ENCODE data around the gene ABCA10. TPM values are rescaled to one million over a fixed set of nuclear protein-coding genes. Genes with fewer than 3 reads are reported as not detected.

ABCA10 gene
- total RNA-seq, 4 donors from 2014 or later, result 2.6 to 39.3 (median 5.2) TPM

DNA sequence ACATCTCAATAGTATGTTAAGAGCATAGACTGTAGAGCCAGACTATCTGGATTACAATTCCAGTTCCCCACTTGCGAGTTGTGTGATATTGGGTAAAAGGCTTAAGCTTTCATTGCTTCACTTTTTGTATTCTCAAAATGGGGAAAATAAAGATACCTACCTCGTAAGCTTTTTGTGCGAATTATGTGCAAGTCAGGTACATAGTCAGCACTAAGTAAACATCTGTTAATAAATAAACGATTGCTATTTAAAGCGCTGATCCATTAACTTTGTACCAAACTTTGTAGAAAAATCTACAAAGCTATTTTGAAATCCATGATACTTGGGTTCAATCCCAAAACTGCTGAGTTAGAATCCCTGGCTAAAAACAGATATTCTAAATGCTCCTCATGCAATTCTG is 106.6 kb downstream of the ABCA10 start:
- peaks cover 0 to 50% of the 10 kb centered on the region in 2 donors for H3K36me3 ChIP-seq
- no peak for DNase-seq
- H3K4me3 ChIP-seq, result no peak overlapping the region
- no peak for ATAC-seq
- no peaks in the 10 kb centered on the region for H3K27me3 ChIP-seq
- no peak overlapping the region for H3K27ac ChIP-seq
- intact Hi-C loops (cut with DNase I; ENCODE audit: low total_unique reads), result no loop called here
- peaks cover 15 to 22% of the 10 kb centered on the region in 2 donors for H3K4me1 ChIP-seq
- H3K9me3 ChIP-seq, result no peaks in the 10 kb centered on the region
- no peak for TF ChIP-seq POLR2A (IDR thresholded peaks at IDR 0.05)
- TF ChIP-seq, protein P1, sequence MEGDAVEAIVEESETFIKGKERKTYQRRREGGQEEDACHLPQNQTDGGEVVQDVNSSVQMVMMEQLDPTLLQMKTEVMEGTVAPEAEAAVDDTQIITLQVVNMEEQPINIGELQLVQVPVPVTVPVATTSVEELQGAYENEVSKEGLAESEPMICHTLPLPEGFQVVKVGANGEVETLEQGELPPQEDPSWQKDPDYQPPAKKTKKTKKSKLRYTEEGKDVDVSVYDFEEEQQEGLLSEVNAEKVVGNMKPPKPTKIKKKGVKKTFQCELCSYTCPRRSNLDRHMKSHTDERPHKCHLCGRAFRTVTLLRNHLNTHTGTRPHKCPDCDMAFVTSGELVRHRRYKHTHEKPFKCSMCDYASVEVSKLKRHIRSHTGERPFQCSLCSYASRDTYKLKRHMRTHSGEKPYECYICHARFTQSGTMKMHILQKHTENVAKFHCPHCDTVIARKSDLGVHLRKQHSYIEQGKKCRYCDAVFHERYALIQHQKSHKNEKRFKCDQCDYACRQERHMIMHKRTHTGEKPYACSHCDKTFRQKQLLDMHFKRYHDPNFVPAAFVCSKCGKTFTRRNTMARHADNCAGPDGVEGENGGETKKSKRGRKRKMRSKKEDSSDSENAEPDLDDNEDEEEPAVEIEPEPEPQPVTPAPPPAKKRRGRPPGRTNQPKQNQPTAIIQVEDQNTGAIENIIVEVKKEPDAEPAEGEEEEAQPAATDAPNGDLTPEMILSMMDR (IDR thresholded peaks at IDR 0.05 in 4 of 5, conservative IDR thresholded peaks at IDR 0.05 in 1 of 5), result no peak
- in situ Hi-C loops (cut with MboI; ENCODE audit: low sequenced_read_pairs in 4 of 4), result no loop called here

- H3K27ac ChIP-seq, result peak overlapping the region in 2 of 4 donors; percentile 22 to 27
- intact Hi-C loops (cut with DNase I; ENCODE audit: low total_unique reads) (no loop called here), in situ Hi-C loops (cut with MboI; ENCODE audit: low sequenced_read_pairs in 4 of 4) (no loop called here)
- H3K4me3 ChIP-seq, result no peak overlapping the region
- no peaks in the 10 kb centered on the region for H3K9me3 ChIP-seq
- DNase-seq (no peak), ATAC-seq (no peak)
- H3K27me3 ChIP-seq, result no peaks in the 10 kb centered on the region
- no peak for TF ChIP-seq POLR2A (IDR thresholded peaks at IDR 0.05)
- TF ChIP-seq, protein P1 (IDR thresholded peaks at IDR 0.05 in 4 of 5, conservative IDR thresholded peaks at IDR 0.05 in 1 of 5), result no peak
- peaks cover 0 to 37% of the 10 kb centered on the region in 2 donors for H3K36me3 ChIP-seq
- peaks cover 25 to 46% of the 10 kb centered on the region in 2 donors for H3K4me1 ChIP-seq
Observed at GRCh38 chr17:69117855-69118784, 110.5 kb downstream of the ABCA10 start.

GRCh38 chr17:69111794-69112193 is 116.8 kb downstream of the ABCA10 start:
- Histone ChIP-seq H3K27ac (no peak overlapping the region), H3K4me1 (peaks cover 10 to 24% of the 10 kb centered on the region in 2 donors), H3K4me3 (no peak overlapping the region), H3K9me3 (no peaks in the 10 kb centered on the region), H3K36me3 (peaks cover 0 to 42% of the 10 kb centered on the region in 2 donors), H3K27me3 (no peaks in the 10 kb centered on the region)
- in situ Hi-C loops (cut with MboI; ENCODE audit: low sequenced_read_pairs in 4 of 4) (no loop called here), intact Hi-C loops (cut with DNase I; ENCODE audit: low total_unique reads) (no loop called here)
- TF ChIP-seq, protein P1 (IDR thresholded peaks at IDR 0.05 in 4 of 5, conservative IDR thresholded peaks at IDR 0.05 in 1 of 5), result no peak
- TF ChIP-seq POLR2A (IDR thresholded peaks at IDR 0.05), result no peak
- DNase-seq, result no peak
- ATAC-seq, result no peak

DNA sequence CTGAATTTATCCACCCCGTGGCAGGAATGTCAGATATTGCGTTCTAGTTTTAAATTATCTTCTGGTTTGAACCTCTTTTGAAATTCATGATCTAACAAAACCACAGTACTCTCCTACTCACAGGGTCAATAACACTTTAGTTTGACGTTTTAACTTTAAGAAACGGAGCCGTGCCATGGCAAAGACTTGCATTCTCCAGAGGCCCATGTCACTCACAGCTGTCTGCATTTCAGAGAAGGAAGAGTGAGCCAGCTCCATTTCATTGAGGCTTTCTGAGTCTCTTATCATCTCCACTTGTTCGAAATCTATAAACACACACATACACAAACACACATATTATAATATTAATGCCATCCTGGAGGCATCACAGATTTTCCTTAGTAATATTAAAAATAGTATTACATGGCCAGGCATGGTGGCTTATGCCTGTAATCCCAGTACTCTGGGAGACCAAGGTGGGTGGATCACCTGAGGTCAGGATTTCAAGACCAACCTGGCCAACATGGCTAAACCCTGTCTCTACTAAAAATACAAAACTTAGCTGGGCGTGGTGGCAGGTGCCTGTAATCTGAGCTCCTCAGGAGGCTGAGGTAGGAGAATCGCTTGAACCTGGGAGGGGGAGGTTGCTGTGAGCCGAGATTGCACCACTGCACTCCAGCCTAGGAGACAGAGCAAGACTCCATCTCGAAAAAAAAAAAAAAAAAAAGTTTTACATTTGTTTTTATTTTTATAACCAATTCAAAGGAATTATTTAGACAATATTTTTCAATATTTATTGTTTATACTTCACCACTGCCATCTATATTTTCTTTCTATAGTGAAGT is 122.5 kb downstream of the ABCA10 start:
- in situ Hi-C loops (cut with MboI; ENCODE audit: low sequenced_read_pairs in 4 of 4) (no loop called here), intact Hi-C loops (cut with DNase I; ENCODE audit: low total_unique reads) (no loop called here)
- Histone ChIP-seq H3K36me3 (peaks cover 0 to 28% of the 10 kb centered on the region in 2 donors), H3K4me3 (no peak overlapping the region), H3K4me1 (peaks cover 8 to 12% of the 10 kb centered on the region in 2 donors), H3K27me3 (no peaks in the 10 kb centered on the region), H3K9me3 (no peaks in the 10 kb centered on the region), H3K27ac (no peak overlapping the region)
- peak in 1 of 2 donors; percentile 43 for ATAC-seq
- no peak for DNase-seq
- no peak for TF ChIP-seq POLR2A (IDR thresholded peaks at IDR 0.05)
- TF ChIP-seq, protein P1 (IDR thresholded peaks at IDR 0.05 in 4 of 5, conservative IDR thresholded peaks at IDR 0.05 in 1 of 5), result no peak
